ENCODE data around the gene SPRY1.

The SPRY1 gene

DNA sequence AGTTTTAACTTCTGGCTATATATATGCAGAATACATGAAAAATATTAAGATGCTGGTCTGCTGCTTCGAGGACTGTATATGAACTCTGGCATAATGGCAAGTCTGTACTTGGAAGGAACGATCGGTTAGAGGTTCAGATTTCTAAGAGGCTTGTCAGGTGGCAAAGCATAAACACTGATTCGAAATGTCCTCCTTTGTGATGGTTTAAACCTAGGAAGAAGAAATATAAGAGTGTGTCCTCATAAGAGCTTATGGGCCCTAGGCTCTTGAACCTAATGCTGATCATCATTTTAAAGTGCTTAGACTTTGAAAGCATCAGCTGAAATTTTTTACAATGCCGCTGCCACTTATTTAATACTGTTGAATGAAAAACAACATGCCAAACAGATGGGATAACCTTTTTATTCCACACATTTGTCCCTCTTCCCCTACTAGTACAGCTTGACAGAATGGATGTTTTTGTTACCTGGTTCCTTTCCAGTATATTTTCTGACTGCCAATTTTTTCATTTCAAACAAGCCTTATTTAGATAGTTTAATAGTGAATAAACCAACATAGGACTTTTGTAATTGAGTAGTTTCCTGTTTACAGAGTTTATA lies 8.8 kb downstream of the SPRY1 start:
- in situ Hi-C loops (cut with HindIII; ENCODE audit: low sequenced_read_pairs), result no loop called here

DNA sequence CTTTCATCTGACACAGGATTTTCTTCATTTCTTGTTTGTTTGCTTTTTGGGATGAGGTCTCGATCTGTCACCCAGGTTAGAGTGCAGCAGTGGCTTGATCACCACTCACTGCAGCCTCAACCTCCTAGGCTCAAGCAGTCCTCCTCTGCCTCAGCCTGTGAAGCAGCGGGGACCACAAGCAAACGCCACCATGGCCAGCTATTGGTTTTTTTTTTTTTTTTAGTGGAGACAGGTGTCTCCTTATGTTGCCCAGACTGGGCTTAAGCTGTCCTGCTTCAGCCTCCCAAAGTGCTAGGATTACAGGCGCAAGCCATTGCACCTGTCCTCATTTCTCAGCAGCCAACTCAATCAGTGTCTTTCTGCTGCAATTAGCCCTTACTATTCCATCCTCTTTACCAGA lies 10.3 kb downstream of the SPRY1 start:
- in situ Hi-C loops (cut with HindIII; ENCODE audit: low sequenced_read_pairs), result no loop called here

DNA sequence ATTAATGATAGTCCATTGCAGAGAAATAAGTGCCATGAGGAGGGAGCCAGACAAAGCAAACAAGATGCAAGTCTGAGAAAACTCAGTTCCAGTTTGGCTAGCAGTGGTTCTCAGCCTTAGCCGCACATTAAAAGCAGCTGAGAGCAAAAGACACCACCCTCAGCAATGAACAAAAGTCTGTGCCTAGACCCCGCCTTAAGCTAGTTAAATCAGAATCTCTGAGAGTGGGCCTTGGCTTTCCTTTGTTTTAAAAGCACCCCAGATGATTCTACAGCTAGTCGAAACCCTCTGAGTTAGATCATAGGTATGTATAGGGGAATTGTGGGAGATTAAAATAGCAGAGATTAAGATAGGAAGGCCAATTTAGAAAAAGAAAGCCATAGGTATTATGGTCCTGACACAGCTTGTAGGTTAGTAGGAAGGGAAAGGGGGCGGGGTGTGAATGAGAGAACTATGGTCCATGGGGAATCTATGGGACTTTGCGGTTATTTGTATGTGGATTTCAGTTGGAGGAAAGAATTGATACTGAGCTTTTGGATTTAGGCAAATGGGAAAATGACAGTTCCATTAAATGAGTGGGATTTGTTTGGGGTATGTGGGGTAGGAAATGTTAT lies 12.0 kb downstream of the SPRY1 start:
- in situ Hi-C loops (cut with HindIII; ENCODE audit: low sequenced_read_pairs), result no loop called here

DNA sequence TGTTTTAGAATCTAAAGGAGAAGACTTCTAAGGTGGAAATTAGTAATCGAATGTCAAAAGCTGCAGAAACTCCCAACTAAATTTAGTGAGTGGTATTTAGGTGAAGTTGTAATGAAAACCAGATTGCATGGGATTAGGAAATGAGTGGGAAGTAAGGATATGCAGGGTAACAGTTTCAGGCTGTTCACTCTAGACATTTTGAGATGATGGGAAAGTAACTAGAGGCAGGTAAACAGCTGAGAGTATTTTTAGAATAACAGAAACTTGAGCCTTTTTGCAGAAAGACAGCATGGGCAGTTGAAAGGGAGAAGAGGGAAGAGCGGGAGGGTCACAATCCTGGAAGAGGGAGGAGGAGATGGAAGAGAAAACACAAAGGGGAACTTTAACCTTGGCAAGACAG lies 12.7 kb downstream of the SPRY1 start:
- in situ Hi-C loops (cut with HindIII; ENCODE audit: low sequenced_read_pairs), result no loop called here

DNA sequence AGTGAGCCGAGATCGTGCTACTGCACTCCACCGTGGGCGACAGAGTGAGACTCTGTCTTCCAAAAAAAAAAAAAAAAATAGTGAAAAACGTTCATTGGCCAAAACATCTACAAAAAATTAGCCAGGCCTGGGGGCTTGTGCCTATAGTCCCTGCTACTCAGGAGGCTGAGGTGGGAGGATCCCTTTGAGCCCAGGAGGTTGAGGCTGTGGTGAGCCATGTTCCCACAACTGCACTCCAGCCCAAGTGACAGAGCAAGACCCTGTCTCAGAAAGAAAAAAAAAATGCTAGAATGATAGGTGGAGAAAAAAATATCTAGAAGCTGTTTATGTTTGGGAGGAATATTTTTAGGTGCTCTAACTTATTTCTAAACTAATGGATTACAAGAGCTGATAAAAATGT lies 14.9 kb downstream of the SPRY1 start:
- in situ Hi-C loops (cut with HindIII; ENCODE audit: low sequenced_read_pairs), result no loop called here

DNA sequence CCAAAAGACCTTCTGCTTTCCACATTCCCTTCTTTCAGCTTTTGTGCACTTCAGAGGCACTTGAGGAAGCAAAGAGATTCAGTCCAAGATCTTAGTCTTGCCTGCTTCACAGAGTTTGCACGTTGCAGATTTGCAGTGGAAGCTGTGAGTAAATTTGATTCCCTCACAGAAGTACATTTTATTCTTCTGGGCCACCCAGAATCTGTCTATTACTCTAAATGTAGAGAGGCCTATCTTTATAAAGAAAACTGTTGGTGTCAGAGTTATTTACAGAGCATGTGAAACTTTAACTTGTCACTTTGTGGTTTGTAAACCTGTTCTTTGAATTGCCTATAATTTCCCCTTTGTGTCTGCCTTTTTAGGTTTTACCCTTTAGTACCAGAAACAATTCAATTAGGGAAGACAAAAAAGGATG lies 15.5 kb downstream of the SPRY1 start:
- in situ Hi-C loops (cut with HindIII; ENCODE audit: low sequenced_read_pairs), result no loop called here

- in situ Hi-C loops (cut with HindIII; ENCODE audit: low sequenced_read_pairs), result no loop called here
Measured at GRCh38 chr4:123412700-123413512, 16.3 kb downstream of the SPRY1 start.

DNA sequence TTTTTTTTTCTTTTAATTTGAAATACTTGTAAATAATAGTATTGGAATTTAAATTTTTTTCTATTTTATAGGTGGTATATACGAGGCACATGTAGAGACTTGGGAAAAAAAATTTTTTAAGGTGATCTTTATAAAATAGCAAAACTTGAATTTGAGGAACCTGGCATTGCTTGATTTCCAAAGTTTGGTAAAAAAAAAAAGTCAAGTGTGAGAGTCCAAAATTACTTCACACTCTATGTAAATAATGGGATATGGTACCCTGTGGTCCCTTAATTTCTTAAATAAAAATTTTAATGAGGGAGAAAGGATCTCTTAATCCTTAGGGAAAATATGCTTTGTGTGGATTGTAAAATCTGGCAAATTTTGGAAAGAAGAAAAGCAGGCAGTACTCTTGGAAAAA lies 19.0 kb downstream of the SPRY1 start:
- in situ Hi-C loops (cut with HindIII; ENCODE audit: low sequenced_read_pairs), result no loop called here

DNA sequence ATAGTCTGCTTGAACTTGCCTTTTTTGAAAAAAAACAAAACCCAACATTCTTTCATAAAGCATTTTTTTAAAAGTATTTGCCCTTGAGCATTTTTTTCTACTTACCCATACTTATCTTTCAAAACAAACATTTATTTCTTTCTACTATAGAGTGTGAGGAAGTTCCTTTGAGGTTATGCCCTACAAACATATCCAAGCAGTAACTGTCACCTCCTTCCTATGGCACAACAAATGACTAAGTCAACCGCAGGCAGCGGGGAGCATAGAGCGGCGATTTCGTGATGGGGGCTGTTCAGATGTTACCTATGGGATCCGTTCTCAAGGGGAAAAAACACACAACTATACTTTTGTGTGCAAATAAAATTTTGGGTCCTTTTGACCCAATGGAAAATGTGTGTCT lies 19.4 kb downstream of the SPRY1 start:
- in situ Hi-C loops (cut with HindIII; ENCODE audit: low sequenced_read_pairs), result no loop called here

- in situ Hi-C loops (cut with HindIII; ENCODE audit: low sequenced_read_pairs), result no loop called here
Measured at GRCh38 chr4:123417813-123418212, 21.2 kb downstream of the SPRY1 start.

- in situ Hi-C loops (cut with HindIII; ENCODE audit: low sequenced_read_pairs), result no loop called here
Measured at GRCh38 chr4:123418351-123418931, 21.8 kb downstream of the SPRY1 start.

DNA sequence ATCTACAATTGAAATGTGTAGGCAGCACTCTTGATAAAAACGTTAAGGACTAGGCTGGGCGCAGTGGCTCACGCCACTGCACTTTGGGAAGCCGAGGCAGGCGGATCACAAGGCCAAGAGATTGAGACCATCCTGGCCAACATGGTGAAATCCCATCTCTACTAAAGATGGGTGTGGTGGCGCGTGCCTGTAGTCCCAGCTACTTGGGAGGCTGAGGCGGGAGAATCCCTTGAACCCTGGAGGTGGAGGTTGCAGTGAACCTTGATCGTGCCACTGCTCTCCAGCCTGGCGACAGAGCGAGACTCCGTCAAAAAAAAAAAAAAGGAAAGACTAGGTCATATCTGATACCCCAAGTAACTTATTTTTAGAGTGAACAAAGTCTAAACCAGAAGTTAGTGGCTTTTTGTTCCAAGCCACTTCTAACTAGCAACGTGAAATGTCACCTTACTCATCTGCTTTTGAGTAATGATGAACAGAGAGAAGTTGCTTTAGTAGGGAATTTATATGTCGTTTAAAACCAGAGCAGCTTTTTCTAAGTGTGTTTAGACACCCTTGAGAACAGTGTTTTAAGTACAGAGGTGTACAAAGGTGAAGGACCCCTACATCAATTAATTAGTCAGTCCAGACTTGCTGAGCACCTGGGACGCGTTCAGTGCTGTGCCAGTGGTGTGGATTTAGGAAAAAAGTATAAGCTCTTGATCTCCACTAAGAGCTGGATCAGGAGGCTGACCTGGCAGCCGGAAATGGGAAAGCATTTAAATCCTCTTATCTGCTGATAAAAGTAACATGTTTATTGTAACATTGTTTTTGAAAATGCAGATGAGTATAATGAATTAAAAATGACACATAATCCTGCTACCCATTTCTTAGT lies 23.5 kb downstream of the SPRY1 start:
- in situ Hi-C loops (cut with HindIII; ENCODE audit: low sequenced_read_pairs), result no loop called here

GRCh38 chr4:123421227-123421936 lies 24.8 kb downstream of the SPRY1 start:
- in situ Hi-C loops (cut with HindIII; ENCODE audit: low sequenced_read_pairs), result no loop called here

DNA sequence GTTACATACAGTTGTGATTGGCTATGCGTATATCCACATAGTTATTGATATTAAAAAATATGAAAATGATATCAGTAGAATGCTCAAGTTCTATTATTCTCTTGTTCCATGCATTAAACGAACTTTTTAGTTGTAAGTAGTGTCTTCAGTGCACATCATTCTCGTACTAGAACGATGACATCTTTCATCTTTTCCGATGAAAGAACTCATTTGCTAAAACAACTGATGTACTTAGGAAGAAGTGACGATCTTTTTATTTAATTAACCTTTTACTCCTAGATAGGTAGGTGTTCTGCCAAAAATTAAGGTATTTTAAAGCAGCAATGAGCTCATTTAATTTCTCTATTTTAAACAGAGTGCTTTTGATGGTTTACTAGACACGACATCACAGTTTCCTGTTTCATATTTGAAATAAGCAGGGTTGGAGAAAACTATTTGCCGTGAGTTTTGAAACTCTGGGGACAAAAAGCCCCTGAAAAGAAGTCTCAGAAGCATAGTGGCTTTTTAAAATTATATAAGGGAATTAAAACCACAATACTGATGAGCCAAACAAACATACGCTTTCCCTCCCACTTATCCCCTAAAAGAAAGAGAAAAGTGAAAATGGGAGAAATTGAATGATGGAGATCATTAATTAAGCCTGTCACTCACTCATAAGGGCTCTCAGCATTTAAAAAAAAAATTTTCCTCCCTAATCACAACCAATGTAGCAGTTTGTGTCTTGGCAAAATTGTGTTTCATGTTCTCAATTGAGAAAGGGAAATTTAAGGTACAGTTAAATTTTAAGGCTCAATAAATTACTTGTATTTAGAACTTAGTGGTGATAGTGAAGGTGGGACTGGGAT lies 25.6 kb downstream of the SPRY1 start:
- in situ Hi-C loops (cut with HindIII; ENCODE audit: low sequenced_read_pairs), result no loop called here

DNA sequence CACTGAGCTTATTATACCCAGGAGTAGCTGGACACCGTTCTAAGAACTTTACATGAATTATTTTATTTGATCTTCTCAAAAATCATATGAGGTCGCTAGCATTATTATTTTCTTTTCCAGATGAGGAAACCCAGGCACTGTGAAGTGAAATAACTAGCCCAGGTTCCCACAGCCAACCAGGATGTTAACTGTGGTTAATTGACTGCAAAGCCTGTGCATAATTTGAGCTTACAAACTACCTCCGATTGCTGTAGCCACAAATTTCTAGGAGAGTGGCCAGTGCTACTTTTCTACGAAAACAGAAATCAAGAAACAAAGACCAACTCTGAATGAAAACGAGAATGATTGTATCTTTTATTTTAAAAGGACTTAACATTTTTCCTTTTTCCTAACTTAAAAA lies 27.2 kb downstream of the SPRY1 start:
- in situ Hi-C loops (cut with HindIII; ENCODE audit: low sequenced_read_pairs), result no loop called here

GRCh38 chr4:123427951-123428350 lies 31.4 kb downstream of the SPRY1 start:
- in situ Hi-C loops (cut with HindIII; ENCODE audit: low sequenced_read_pairs), result no loop called here

GRCh38 chr4:123430031-123430430 lies 33.4 kb downstream of the SPRY1 start:
- in situ Hi-C loops (cut with HindIII; ENCODE audit: low sequenced_read_pairs), result no loop called here

DNA sequence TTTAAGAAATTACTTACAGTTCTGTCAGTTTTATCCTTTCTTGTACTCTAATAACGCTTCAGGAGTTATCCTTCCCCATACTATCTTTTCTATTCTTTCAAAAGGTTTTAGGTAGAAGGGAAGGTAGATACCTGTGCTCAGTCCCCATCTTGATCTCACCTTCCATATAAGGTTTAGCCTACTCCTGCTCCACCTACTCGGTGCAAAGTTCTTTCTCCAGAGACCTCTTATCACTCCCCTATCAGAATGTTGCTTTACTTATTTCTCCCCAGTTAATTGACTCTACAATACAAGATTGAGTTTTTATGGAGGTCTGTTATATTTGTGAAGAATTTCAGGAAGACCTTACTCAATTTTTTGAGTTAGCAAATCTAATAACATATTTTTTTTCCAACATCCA lies 33.9 kb downstream of the SPRY1 start:
- in situ Hi-C loops (cut with HindIII; ENCODE audit: low sequenced_read_pairs), result no loop called here

- in situ Hi-C loops (cut with HindIII; ENCODE audit: low sequenced_read_pairs), result no loop called here
Measured at GRCh38 chr4:123433573-123433972, 37.0 kb downstream of the SPRY1 start.

All from DLD1 (cell line).